ENCODE results near the gene GPR146. TPM values are rescaled to one million over a fixed set of nuclear protein-coding genes. Genes with fewer than 3 reads are reported as not detected.

Gene GPR146
- polyA plus RNA-seq, 1 experiment = 0.69 TPM

DNA sequence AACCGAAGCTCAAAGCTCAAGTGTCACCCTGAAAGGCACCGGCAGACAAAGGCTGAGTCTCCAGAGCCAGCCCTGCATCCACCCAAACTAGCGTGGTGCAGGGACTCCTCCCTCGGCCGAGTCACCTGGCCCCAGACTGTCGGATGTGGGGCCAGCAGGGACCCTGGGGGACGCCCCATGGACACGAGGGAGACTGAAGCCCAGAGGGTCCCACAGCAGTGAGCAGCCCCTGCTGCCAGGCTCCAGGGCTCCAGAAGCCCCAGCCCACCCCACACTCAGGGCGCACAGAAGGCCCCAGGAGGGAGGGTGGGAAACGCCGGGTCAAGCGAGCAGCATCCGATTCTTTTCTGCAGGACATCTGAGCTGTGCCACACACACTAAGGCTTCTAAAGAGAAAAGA lies 20.2 kb downstream of the GPR146 start:
- CTCF ChIA-PET = interaction anchor here (0.8 to 5.2 kb wide), 6 partner anchors 8 to 82 kb away, joined by 3 to 182 read pairs (median 14); no protein-coding TSS in a partner anchor
- no peak overlapping the region for H3K27ac ChIP-seq (ENCODE audit: low read depth, low read length)
- H3K27me3 ChIP-seq (ENCODE audit: control insufficient read depth, insufficient read depth, low read length) = peaks cover 3% of the 10 kb centered on the region
- no peak overlapping the region for H3K4me3 ChIP-seq (ENCODE audit: low read depth, low read length)
- no peak for DNase-seq (ENCODE audit: low read depth, low spot score)
- H3K9me3 ChIP-seq (ENCODE audit: control insufficient read depth, insufficient read depth, low read length) = no peaks in the 10 kb centered on the region; the same call in 1 of the 2 replicates
- POLR2A ChIA-PET = no interaction called here
- TF ChIP-seq, protein P1, sequence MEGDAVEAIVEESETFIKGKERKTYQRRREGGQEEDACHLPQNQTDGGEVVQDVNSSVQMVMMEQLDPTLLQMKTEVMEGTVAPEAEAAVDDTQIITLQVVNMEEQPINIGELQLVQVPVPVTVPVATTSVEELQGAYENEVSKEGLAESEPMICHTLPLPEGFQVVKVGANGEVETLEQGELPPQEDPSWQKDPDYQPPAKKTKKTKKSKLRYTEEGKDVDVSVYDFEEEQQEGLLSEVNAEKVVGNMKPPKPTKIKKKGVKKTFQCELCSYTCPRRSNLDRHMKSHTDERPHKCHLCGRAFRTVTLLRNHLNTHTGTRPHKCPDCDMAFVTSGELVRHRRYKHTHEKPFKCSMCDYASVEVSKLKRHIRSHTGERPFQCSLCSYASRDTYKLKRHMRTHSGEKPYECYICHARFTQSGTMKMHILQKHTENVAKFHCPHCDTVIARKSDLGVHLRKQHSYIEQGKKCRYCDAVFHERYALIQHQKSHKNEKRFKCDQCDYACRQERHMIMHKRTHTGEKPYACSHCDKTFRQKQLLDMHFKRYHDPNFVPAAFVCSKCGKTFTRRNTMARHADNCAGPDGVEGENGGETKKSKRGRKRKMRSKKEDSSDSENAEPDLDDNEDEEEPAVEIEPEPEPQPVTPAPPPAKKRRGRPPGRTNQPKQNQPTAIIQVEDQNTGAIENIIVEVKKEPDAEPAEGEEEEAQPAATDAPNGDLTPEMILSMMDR (IDR thresholded peaks at IDR 0.05; ENCODE audit: low read depth, low read length) = no peak

DNA sequence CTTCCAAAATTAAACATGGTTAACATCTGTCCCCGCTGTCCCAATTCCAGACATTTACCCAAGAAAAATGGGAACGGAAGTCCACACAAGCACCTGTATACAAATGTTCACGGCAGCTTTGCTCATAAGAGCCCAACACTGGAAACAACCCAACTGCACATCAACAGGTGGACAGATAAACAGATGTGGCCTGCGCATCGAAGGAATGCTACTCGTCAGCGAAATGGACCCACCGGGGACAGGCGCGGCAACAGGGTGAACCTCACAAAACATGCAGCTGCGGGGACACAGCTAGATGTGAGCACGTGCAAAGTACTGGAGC lies 20.9 kb downstream of the GPR146 start:
- no peak for DNase-seq (ENCODE audit: low read depth, low spot score)
- no peak overlapping the region for H3K27ac ChIP-seq (ENCODE audit: low read depth, low read length)
- CTCF ChIA-PET = interaction anchor here (0.6 to 5.2 kb wide), 25 partner anchors 9 to 383 kb away, joined by 3 to 182 read pairs (median 4); partner anchors contain the start of gene GPER1
- TF ChIP-seq, protein P1 (IDR thresholded peaks at IDR 0.05; ENCODE audit: low read depth, low read length) = no peak
- H3K4me3 ChIP-seq (ENCODE audit: low read depth, low read length) = no peak overlapping the region
- no peaks in the 10 kb centered on the region; the same call in 1 of the 2 replicates for H3K9me3 ChIP-seq (ENCODE audit: control insufficient read depth, insufficient read depth, low read length)
- peaks cover 3% of the 10 kb centered on the region for H3K27me3 ChIP-seq (ENCODE audit: control insufficient read depth, insufficient read depth, low read length)
- POLR2A ChIA-PET = interaction anchor here (1.0 to 1.3 kb wide), 2 partner anchors 72 to 91 kb away, joined by 7 to 10 read pairs; partner anchors contain the start of gene COX19

DNA sequence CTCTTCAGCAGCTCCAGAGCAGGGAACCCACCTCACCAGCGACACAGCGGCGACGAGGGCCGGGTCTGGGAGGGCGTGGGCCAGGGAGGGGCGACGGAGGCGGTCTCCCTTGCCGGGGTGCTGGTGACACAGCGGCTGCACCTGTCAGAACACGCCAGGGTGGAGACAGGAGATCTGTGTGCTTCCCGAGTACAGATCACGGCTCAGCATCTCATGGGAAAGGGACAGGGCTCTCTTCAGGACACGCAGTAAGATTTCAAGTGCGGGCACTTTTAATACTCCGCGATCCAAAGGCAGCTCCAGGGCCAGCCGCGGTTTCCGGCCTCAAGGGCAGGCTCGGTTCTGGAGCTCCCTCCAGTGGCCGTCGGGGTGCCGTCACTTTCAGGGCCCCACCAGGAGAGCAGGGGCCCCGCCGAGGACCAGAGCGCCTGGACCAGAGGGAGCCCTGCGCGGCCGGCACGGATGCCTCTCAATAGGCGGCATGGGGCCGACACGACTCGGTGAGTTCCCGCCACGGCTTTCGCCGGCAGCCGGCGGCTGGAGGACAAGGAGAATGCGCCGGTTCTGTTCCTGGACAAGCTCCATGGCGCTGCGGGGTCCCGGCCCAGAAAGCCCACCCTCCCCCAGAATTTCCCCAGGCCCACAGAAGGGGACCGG lies 21.4 kb downstream of the GPR146 start:
- Histone ChIP-seq H3K9me3 (ENCODE audit: control insufficient read depth, insufficient read depth, low read length) (peaks cover 4% of the 10 kb centered on the region; the same call in 1 of the 2 replicates), H3K27me3 (ENCODE audit: control insufficient read depth, insufficient read depth, low read length) (peaks cover 3% of the 10 kb centered on the region), H3K4me3 (ENCODE audit: low read depth, low read length) (no peak overlapping the region), H3K27ac (ENCODE audit: low read depth, low read length) (no peak overlapping the region)
- no peak for DNase-seq (ENCODE audit: low read depth, low spot score)
- TF ChIP-seq, protein P1 (IDR thresholded peaks at IDR 0.05; ENCODE audit: low read depth, low read length) = peak; percentile 87
- CTCF ChIA-PET = interaction anchor here (0.6 to 5.2 kb wide), 28 partner anchors 9 to 382 kb away, joined by 3 to 182 read pairs (median 4); partner anchors contain the start of gene GPER1
- POLR2A ChIA-PET = interaction anchor here (1.0 to 1.3 kb wide), 2 partner anchors 73 to 91 kb away, joined by 7 to 10 read pairs; partner anchors contain the start of gene COX19

DNA sequence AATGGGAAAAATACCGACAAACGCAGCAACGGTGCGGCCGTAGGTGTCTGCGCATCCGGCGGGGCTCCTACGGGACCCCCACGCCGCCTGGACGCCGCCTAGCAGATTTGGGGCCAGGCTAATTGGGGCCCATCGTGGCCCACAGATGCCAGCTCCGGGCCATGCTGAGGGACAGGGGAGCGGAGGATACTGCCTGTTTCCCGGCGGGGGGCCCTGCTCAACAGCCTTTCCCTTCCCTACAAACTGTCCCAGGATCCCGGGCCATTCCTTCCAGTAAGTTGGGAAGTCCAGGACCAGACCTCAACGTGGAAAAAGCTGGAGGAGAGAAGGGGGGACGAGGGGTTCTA lies 21.9 kb downstream of the GPR146 start:
- DNase-seq (ENCODE audit: low read depth, low spot score) = no peak
- ChIA-PET POLR2A (interaction anchor here (1.0 to 1.3 kb wide), 2 partner anchors 73 to 92 kb away, joined by 7 to 10 read pairs; partner anchors contain the start of gene COX19), CTCF (interaction anchor here (0.6 to 5.2 kb wide), 18 partner anchors 9 to 382 kb away, joined by 3 to 182 read pairs (median 5); partner anchors contain the start of gene GPER1)
- H3K9me3 ChIP-seq (ENCODE audit: control insufficient read depth, insufficient read depth, low read length) = peaks cover 10% of the 10 kb centered on the region; the same call in 1 of the 2 replicates
- H3K4me3 ChIP-seq (ENCODE audit: low read depth, low read length) = no peak overlapping the region
- H3K27me3 ChIP-seq (ENCODE audit: control insufficient read depth, insufficient read depth, low read length) = peaks cover 3% of the 10 kb centered on the region
- TF ChIP-seq, protein P1 (IDR thresholded peaks at IDR 0.05; ENCODE audit: low read depth, low read length) = no peak
- no peak overlapping the region for H3K27ac ChIP-seq (ENCODE audit: low read depth, low read length)

DNA sequence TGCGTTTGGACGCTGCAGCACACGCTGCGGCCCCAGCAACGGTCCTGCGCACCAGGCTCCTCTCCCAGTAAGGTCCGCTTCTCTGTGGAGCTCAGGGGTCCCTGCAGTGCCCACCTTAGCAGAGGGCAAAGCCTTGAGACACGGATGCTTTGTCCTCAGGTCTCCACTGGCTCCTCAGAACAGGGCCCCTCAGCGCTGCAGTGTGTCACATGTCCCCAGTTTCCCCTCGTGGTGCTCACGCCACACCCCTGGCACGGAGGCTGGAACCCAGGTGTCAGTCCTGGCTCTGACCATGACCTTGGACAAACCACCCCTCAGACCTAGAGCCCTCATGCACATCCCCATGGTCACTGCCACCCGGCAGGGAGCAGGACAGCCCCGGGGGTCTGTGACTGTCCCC lies 23.7 kb downstream of the GPR146 start:
- Histone ChIP-seq H3K9me3 (ENCODE audit: control insufficient read depth, insufficient read depth, low read length) (peaks cover 14% of the 10 kb centered on the region; the same call in 1 of the 2 replicates), H3K4me3 (ENCODE audit: low read depth, low read length) (no peak overlapping the region), H3K27me3 (ENCODE audit: control insufficient read depth, insufficient read depth, low read length) (no peaks in the 10 kb centered on the region), H3K27ac (ENCODE audit: low read depth, low read length) (no peak overlapping the region)
- POLR2A ChIA-PET = no interaction called here
- CTCF ChIA-PET = interaction anchor here (5.2 kb wide), 1 partner anchor 74 kb away, joined by 182 read pairs; no protein-coding TSS in a partner anchor
- no peak for DNase-seq (ENCODE audit: low read depth, low spot score)
- TF ChIP-seq, protein P1 (IDR thresholded peaks at IDR 0.05; ENCODE audit: low read depth, low read length) = no peak
